ENCODE results near the gene MAS1L. TPM values are rescaled to one million over a fixed set of nuclear protein-coding genes. Genes with fewer than 3 reads are reported as not detected.

The MAS1L gene
- total RNA-seq, 1 experiment from 2014 or later: not detected

Other genes with a start within 250 kb of the MAS1L start
- not detected for gene OR14J1, start 186.3 kb downstream of the MAS1L start, total RNA-seq (2021; ENCODE audit: unreplicated experiment)
- not detected for gene OR5V1, start 119.1 kb downstream of the MAS1L start, total RNA-seq (2021; ENCODE audit: unreplicated experiment)
- not detected for gene OR12D3, start 112.7 kb downstream of the MAS1L start, total RNA-seq (2021; ENCODE audit: unreplicated experiment)
- not detected for gene OR12D2, start 92.3 kb downstream of the MAS1L start, total RNA-seq (2021; ENCODE audit: unreplicated experiment)
- not detected for gene OR12D1, start 73.0 kb downstream of the MAS1L start, total RNA-seq (2021; ENCODE audit: unreplicated experiment)
- gene OR10C1, start 48.6 kb downstream of the MAS1L start, total RNA-seq (2021; ENCODE audit: unreplicated experiment): not detected
- gene OR11A1, start 30.9 kb downstream of the MAS1L start, total RNA-seq (2021; ENCODE audit: unreplicated experiment): not detected
- not detected for gene OR2H1, start 30.8 kb downstream of the MAS1L start, total RNA-seq (2021; ENCODE audit: unreplicated experiment)
- not detected for gene UBD, start 71.8 kb upstream of the MAS1L start, total RNA-seq (2021; ENCODE audit: unreplicated experiment)
- not detected for gene OR2H2, start 97.2 kb upstream of the MAS1L start, total RNA-seq (2021; ENCODE audit: unreplicated experiment)
- gene GABBR1, start 145.2 kb upstream of the MAS1L start, total RNA-seq (2021; ENCODE audit: unreplicated experiment): 43.4 TPM
- gene MOG, start 169.1 kb upstream of the MAS1L start, total RNA-seq (2021; ENCODE audit: unreplicated experiment): not detected
- not detected for gene ZFP57, start 193.2 kb upstream of the MAS1L start, total RNA-seq (2021; ENCODE audit: unreplicated experiment)
- 24.6 TPM for gene HLA-F, start 235.5 kb upstream of the MAS1L start, total RNA-seq (2021; ENCODE audit: unreplicated experiment)

Data from HCT116 (cell line).